IPS DF 6.9 (cell line): Measurements from ENCODE around the gene TM4SF1.

Experiments used
- DNase-seq: peaks from one replicate; pipeline ENCODE4 v3.0.0-alpha.2; 2013; ENCODE audit warnings: low read depth, low spot score
- H3K27ac ChIP-seq: one replicate; pipeline ENCODE4 v1.5.1; 2013; ENCODE audit warnings: low read length, control low read depth
- H3K27me3 ChIP-seq: 2 replicates; pipeline ENCODE4 v1.6.1; 2013; ENCODE audit warnings: mild to moderate bottlenecking, low read length; ENCODE audit not compliant: control insufficient read depth, insufficient read depth
- H3K36me3 ChIP-seq: 2 replicates; pipeline ENCODE4 v1.6.1; 2013; ENCODE audit warnings: low read length; ENCODE audit not compliant: control insufficient read depth, insufficient read depth
- H3K4me1 ChIP-seq: 2 replicates; pipeline ENCODE4 v1.6.1; 2013; ENCODE audit warnings: low read length; ENCODE audit not compliant: control insufficient read depth, insufficient read depth
- H3K4me3 ChIP-seq: 2 replicates; pipeline ENCODE4 v1.5.1; 2013; ENCODE audit warnings: mild to moderate bottlenecking, low read length
- H3K9me3 ChIP-seq: 2 replicates; pipeline ENCODE4 v1.6.1; 2013; ENCODE audit warnings: low read length, inconsistent platforms; ENCODE audit not compliant: control insufficient read depth, insufficient read depth
- WGBS: extraction: QIAGEN DNeasy Blood & Tissue Kit; methylation state at CpG from one replicate; pipeline ENCODE4 v1.1.7; 2013; ENCODE audit warnings: mixed read lengths, missing lambda C conversion rate; ENCODE audit not compliant: insufficient read length, insufficient coverage; 5-methylcytosine and 5-hydroxymethylcytosine counted together

TM4SF1 gene

GRCh38 chr3:149366941-149367840, 10.3 kb downstream of the TM4SF1 start:
- WGBS: no CpG with 5 or more reads among the region's 3 CpGs
- H3K27ac ChIP-seq: no peak overlapping the region
- no peak for DNase-seq
- H3K9me3 ChIP-seq: no peaks in the 10 kb centered on the region
- H3K27me3 ChIP-seq: no peaks in the 10 kb centered on the region
- H3K36me3 ChIP-seq: no peaks in the 10 kb centered on the region
- no peak overlapping the region for H3K4me3 ChIP-seq
- no peaks in the 10 kb centered on the region for H3K4me1 ChIP-seq

- Histone ChIP-seq H3K4me1 (no peaks in the 10 kb centered on the region), H3K9me3 (no peaks in the 10 kb centered on the region), H3K4me3 (no peak overlapping the region), H3K27me3 (no peaks in the 10 kb centered on the region), H3K27ac (no peak overlapping the region), H3K36me3 (no peaks in the 10 kb centered on the region)
- no CpG with 5 or more reads among the region's 2 CpGs for WGBS
- no peak for DNase-seq
Observed at GRCh38 chr3:149366031-149366430, 11.4 kb downstream of the TM4SF1 start.

DNA sequence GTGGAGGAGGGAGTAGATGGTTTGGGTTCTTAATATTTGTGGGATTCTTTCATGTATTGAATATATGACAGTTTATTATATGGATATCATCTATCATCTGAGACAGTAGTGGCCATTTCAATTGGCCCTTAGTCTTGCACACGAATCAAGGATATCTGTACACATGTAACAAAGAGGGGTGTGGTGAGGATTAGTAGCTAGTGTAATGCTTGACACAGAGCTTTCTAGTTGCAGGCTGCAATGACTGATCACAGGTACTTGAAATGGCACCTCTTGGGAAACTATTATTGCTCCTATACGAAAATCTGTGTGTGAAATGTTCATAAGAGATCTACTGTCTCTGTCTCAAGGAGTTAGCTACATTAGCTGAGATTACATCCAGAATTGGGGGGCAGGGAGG, 12.8 kb downstream of the TM4SF1 start:
- Histone ChIP-seq H3K4me3 (no peak overlapping the region), H3K36me3 (no peaks in the 10 kb centered on the region), H3K9me3 (no peaks in the 10 kb centered on the region), H3K27ac (no peak overlapping the region), H3K4me1 (no peaks in the 10 kb centered on the region), H3K27me3 (no peaks in the 10 kb centered on the region)
- no peak for DNase-seq
- no CpG with 5 or more reads among the region's 2 CpGs for WGBS

DNA sequence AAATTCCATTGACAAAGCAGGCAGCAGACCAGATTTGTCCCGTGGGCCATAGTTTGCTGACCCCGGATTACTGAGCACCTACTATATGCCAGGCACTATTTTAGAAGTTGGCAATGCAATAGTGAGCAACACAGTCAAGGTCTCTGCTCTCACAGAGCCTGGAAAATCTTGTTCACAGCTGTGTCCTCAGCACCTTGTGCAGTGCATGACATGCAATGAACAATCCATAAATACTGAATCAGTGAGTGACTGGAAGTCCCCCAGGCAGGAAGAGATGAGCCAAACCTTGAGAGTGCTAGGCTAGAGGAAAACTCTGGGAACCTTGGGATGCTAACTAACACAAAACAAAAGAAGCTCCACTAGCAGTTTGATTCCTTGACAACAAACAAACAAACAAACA, 14.4 kb downstream of the TM4SF1 start:
- WGBS: no CpG with 5 or more reads among the region's 2 CpGs
- Histone ChIP-seq H3K4me1 (no peaks in the 10 kb centered on the region), H3K36me3 (no peaks in the 10 kb centered on the region), H3K27ac (no peak overlapping the region), H3K4me3 (no peak overlapping the region), H3K9me3 (no peaks in the 10 kb centered on the region), H3K27me3 (no peaks in the 10 kb centered on the region; the same call in 1 of the 2 replicates)
- no peak for DNase-seq

DNA sequence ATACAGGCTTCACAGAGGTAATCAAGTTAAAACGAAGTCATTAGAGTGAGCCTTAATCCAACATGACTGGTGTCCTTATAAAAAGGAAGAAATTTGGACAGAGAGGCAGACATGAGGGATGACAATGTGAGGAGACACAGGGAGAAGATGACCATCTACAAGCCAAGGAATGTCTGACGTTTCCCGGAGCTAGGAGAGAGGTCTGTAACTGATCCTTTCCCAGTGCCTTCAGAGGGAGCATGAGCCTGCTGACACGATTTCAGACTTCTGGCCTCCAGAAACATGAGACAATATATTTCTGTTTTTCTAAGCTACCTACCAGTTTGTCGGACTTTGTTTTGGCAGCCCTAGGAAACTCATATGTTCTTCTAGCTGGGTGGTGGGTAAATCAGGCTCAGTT, 15.1 kb downstream of the TM4SF1 start:
- H3K4me1 ChIP-seq: no peaks in the 10 kb centered on the region
- no peak overlapping the region for H3K4me3 ChIP-seq
- H3K9me3 ChIP-seq: no peaks in the 10 kb centered on the region
- no CpG with 5 or more reads among the region's 5 CpGs for WGBS
- no peaks in the 10 kb centered on the region; the same call in 1 of the 2 replicates for H3K27me3 ChIP-seq
- no peaks in the 10 kb centered on the region for H3K36me3 ChIP-seq
- H3K27ac ChIP-seq: no peak overlapping the region
- DNase-seq: no peak

DNA sequence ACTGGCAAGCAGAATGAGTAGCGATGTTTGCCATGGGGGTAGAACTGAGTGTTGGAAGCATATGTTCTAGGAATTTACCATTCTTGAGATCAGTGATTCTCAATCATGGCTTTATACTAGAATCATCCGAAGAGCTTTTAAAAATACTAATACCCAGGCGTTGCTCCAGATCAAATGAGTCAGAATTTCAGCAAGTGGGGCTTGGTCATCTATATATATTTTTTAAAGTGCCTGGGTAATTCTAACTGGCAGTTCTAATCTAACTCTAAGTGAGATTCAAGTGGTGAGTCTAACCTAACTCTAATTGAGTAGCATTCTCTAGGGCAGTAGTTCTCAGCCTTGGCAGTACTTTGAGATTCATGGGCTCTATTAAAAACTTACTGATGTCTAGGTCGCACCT, 20.8 kb downstream of the TM4SF1 start:
- WGBS: no CpG with 5 or more reads among the region's 4 CpGs
- Histone ChIP-seq H3K4me1 (no peaks in the 10 kb centered on the region), H3K36me3 (no peaks in the 10 kb centered on the region), H3K9me3 (no peaks in the 10 kb centered on the region), H3K4me3 (no peak overlapping the region), H3K27ac (no peak overlapping the region), H3K27me3 (no peaks in the 10 kb centered on the region; the same call in 1 of the 2 replicates)
- no peak for DNase-seq

- no peaks in the 10 kb centered on the region for H3K9me3 ChIP-seq
- no peak overlapping the region for H3K4me3 ChIP-seq
- H3K27ac ChIP-seq: no peak overlapping the region
- H3K4me1 ChIP-seq: no peaks in the 10 kb centered on the region
- no peaks in the 10 kb centered on the region; the same call in 1 of the 2 replicates for H3K27me3 ChIP-seq
- no peak for DNase-seq
- H3K36me3 ChIP-seq: no peaks in the 10 kb centered on the region
- no CpG with 5 or more reads among the region's 6 CpGs for WGBS
Observed at GRCh38 chr3:149356044-149356592, 21.3 kb downstream of the TM4SF1 start.

DNA sequence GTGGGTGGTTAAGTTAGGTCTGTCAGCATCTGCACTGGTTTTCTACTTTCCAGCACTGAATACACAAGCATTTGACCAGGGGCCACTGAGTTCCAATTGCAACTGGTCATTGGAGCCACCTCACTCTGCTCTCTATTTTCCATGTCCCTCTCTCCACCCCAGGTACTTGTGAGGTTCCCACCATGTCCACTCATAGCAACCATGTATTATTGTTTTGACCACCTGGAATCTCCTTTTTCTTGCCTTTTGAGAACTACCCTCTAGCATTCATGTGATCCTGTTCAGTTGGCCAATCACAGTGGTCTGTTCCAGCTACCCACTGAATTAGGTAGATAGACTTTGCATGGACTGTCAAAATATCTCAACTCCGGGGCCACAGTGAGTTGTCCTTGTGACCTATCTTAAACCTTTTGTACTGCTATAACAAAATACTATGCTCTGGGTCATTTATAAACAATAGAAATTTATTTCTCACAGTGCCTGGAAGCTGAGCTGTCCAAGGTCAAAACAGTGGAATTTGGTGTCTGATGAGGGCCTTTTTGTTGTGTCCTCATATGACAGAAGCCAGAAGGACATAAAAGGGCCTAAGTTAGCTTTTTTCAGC, 23.8 kb downstream of the TM4SF1 start:
- no CpG with 5 or more reads among the region's 1 CpG for WGBS
- Histone ChIP-seq H3K36me3 (no peaks in the 10 kb centered on the region), H3K4me1 (no peaks in the 10 kb centered on the region), H3K4me3 (no peak overlapping the region), H3K27ac (no peak overlapping the region), H3K9me3 (no peaks in the 10 kb centered on the region), H3K27me3 (no peaks in the 10 kb centered on the region)
- DNase-seq: no peak

DNA sequence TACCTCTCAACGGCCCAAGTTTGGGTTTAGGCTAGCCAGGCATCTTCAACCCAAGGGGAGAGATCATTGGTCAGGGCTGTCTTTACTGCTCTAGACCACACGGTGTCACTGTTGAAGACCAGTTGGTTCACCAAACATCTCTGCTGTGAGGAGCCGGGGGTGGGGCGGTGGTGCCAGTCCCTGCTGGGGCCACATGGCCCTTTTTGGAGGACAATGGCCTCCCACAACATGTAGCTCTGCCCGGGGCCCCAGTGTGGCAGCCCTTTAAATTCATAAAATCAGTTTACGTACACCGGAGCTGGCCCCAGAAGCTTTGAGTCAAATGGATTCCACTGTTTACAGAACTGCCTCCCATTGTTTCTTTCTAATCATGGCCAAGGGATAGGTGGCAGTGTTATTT, 24.9 kb downstream of the TM4SF1 start:
- no peaks in the 10 kb centered on the region for H3K9me3 ChIP-seq
- no peaks in the 10 kb centered on the region for H3K4me1 ChIP-seq
- H3K27me3 ChIP-seq: no peaks in the 10 kb centered on the region
- no peaks in the 10 kb centered on the region for H3K36me3 ChIP-seq
- no peak overlapping the region for H3K4me3 ChIP-seq
- no peak overlapping the region for H3K27ac ChIP-seq
- peak; percentile 84 for DNase-seq
- WGBS: no CpG with 5 or more reads among the region's 7 CpGs

DNA sequence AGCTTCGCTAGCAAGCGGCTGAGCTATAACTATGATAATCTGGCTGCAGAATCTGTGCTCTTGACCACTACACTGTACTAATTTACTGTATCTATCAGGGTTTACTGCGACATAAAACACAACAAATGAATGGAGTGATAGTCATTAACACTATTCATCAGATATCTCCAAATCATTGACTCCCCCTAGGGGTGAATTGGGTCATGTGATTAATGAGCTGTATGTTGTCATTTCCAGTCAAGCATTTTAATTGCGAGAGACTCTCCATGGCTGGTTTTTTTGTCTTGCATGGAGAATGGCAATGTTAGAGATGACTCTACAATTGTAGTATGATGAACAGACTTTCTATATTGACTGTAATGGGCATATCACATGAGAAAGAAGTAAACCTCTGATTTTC, 33.5 kb downstream of the TM4SF1 start:
- Histone ChIP-seq H3K4me3 (no peak overlapping the region), H3K9me3 (no peaks in the 10 kb centered on the region), H3K27me3 (no peaks in the 10 kb centered on the region), H3K27ac (no peak overlapping the region), H3K36me3 (no peaks in the 10 kb centered on the region), H3K4me1 (no peaks in the 10 kb centered on the region)
- WGBS: no CpG with 5 or more reads among the region's 4 CpGs
- DNase-seq: no peak
